AG09309 (cell line): Measurements from ENCODE around the gene SMIM15.

ENCODE experiments used
- DNase-seq: peaks from one replicate; pipeline ENCODE4 v3.0.0-alpha.2; 2010; ENCODE audit warnings: low read depth
- H3K4me3 ChIP-seq: 2 replicates; pipeline ENCODE4 v1.5.1; 2011; ENCODE audit warnings: mild to moderate bottlenecking, low read depth, low read length, moderate library complexity; ENCODE audit not compliant: control insufficient read depth
- TF ChIP-seq, protein P1 (sequence below): IDR thresholded peaks from 2 replicates; pipeline ENCODE4 v1.5.1; 2011; ENCODE audit warnings: mild to moderate bottlenecking, low read depth, low read length, inconsistent platforms; ENCODE audit not compliant: insufficient read depth, control insufficient read depth; ENCODE audit errors: missing control alignments

Gene SMIM15

DNA sequence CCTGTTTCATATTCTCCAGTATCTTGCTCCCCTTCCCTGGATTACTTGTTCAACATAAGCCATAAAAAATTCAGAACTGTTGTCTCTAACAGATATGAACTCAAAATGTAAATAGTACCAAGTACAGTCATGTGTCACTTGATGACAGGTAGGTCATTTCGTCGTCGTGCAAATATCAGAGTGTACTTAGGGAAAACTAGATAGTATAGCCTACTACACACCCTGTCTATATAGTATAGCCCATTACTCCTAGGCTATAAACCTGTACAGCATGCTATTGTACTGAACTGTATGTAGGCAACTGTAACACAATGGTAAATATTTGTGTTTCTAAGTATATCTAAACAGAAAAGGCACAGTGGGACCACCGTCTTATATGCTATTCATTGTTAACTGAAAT, 39.1 kb downstream of the SMIM15 start:
- H3K4me3 ChIP-seq, result no peak overlapping the region
- TF ChIP-seq, protein P1, sequence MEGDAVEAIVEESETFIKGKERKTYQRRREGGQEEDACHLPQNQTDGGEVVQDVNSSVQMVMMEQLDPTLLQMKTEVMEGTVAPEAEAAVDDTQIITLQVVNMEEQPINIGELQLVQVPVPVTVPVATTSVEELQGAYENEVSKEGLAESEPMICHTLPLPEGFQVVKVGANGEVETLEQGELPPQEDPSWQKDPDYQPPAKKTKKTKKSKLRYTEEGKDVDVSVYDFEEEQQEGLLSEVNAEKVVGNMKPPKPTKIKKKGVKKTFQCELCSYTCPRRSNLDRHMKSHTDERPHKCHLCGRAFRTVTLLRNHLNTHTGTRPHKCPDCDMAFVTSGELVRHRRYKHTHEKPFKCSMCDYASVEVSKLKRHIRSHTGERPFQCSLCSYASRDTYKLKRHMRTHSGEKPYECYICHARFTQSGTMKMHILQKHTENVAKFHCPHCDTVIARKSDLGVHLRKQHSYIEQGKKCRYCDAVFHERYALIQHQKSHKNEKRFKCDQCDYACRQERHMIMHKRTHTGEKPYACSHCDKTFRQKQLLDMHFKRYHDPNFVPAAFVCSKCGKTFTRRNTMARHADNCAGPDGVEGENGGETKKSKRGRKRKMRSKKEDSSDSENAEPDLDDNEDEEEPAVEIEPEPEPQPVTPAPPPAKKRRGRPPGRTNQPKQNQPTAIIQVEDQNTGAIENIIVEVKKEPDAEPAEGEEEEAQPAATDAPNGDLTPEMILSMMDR, result no peak
- DNase-seq, result no peak

DNA sequence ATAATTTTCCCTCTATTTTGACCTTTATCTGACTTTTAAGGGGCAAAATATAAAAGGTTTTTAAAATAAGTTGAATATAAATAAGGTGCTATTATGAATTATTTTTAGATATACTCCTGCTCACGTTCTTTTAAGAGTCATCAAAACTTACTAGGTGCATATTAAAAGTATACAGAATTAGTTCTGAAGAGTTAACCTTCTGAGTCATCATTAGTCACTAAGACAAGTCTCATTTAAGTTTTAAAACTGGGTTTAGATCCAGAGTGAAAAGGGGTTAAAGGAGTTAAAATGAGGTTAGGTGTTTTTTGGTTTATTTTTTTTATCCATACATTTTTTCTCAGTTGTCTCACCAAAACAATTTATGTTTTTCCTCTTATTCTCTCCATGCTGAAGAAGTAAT, 41.7 kb downstream of the SMIM15 start:
- no peak for DNase-seq
- no peak overlapping the region for H3K4me3 ChIP-seq
- TF ChIP-seq, protein P1, result no peak

DNA sequence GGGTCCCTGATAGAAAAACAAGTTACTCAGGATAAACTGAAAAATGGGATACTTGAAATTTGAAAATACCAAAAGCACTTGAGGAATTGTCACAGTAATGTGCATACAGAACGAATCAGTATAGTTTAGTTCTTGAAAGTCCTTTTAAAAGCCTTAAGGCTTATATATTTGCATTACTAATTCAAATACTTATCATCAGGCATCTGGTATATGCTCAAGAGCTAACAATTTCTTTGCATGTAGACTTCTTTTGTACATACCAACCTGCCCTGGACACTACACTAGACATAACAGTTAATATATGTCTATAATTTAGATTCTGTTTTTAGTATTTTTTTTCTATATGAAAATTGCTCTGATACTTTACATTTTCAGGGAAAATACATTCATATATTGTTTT, 43.2 kb downstream of the SMIM15 start:
- TF ChIP-seq, protein P1, result no peak

GRCh38 chr5:61115968-61116367, 46.3 kb downstream of the SMIM15 start:
- no peak overlapping the region for H3K4me3 ChIP-seq
- TF ChIP-seq, protein P1, result no peak
- no peak for DNase-seq

More for the DNA sequence above, 43.2 kb downstream of the SMIM15 start:
- no peak overlapping the region for H3K4me3 ChIP-seq
- DNase-seq, result no peak

- no peak for DNase-seq
- no peak overlapping the region for H3K4me3 ChIP-seq
- TF ChIP-seq, protein P1, result no peak
Measured at GRCh38 chr5:61114441-61114840, 47.8 kb downstream of the SMIM15 start.
